Colon (tissue), 2 donors: Measurements from ENCODE around the gene CAPZA2.

Experiments used
- FAIRE-seq: peaks from 2 replicates; lab custom pipeline; 2012; peaks lifted over from hg19 to GRCh38; lab: Jason Lieb, UNC
- donor health status: control.
- donor health status: control.

Gene CAPZA2

GRCh38 chr7:116862951-116863670 lies 724 bp downstream of the CAPZA2 start:
- no peak for FAIRE-seq

- no peak for FAIRE-seq
Observed at GRCh38 chr7:116863936-116864500, 1.6 kb downstream of the CAPZA2 start.

- FAIRE-seq: no peak
Observed at GRCh38 chr7:116871061-116871700, 8.8 kb downstream of the CAPZA2 start.

GRCh38 chr7:116872026-116872425 lies 9.6 kb downstream of the CAPZA2 start:
- FAIRE-seq: no peak

- FAIRE-seq: no peak
Observed at GRCh38 chr7:116873619-116874018, 11.2 kb downstream of the CAPZA2 start.

GRCh38 chr7:116876664-116877442 lies 14.5 kb downstream of the CAPZA2 start:
- no peak for FAIRE-seq

- no peak for FAIRE-seq
Observed at GRCh38 chr7:116877443-116878217, 15.2 kb downstream of the CAPZA2 start.

GRCh38 chr7:116884691-116885090 lies 22.3 kb downstream of the CAPZA2 start:
- FAIRE-seq: no peak

- no peak for FAIRE-seq
Observed at GRCh38 chr7:116885724-116886123, 23.3 kb downstream of the CAPZA2 start.

- no peak for FAIRE-seq
Observed at GRCh38 chr7:116886543-116887156, 24.3 kb downstream of the CAPZA2 start.

- FAIRE-seq: no peak
Observed at GRCh38 chr7:116888895-116889294, 26.5 kb downstream of the CAPZA2 start.

- FAIRE-seq: no peak
Observed at GRCh38 chr7:116895849-116896248, 33.5 kb downstream of the CAPZA2 start.

GRCh38 chr7:116897661-116898060 lies 35.3 kb downstream of the CAPZA2 start:
- FAIRE-seq: no peak

- FAIRE-seq: no peak
Observed at GRCh38 chr7:116899308-116899707, 36.9 kb downstream of the CAPZA2 start.

GRCh38 chr7:116901143-116901542 lies 38.8 kb downstream of the CAPZA2 start:
- no peak for FAIRE-seq

- no peak for FAIRE-seq
Observed at GRCh38 chr7:116902867-116903266, 40.5 kb downstream of the CAPZA2 start.

- no peak for FAIRE-seq
Observed at GRCh38 chr7:116906391-116906790, 44.0 kb downstream of the CAPZA2 start.

GRCh38 chr7:116910383-116910782 lies 48.0 kb downstream of the CAPZA2 start:
- FAIRE-seq: no peak

GRCh38 chr7:116911801-116912200 lies 49.4 kb downstream of the CAPZA2 start:
- FAIRE-seq: no peak

GRCh38 chr7:116912269-116912909 lies 50.0 kb downstream of the CAPZA2 start:
- FAIRE-seq: no peak

GRCh38 chr7:116918704-116919103 lies 56.3 kb downstream of the CAPZA2 start:
- no peak for FAIRE-seq
